ENCODE measurements around the gene SLC12A4.
"Not testable (repeated sequence)": the region's sequence is repeated elsewhere in the genome, so short reads cannot be mapped to it uniquely, and the experiment has no call there.

SLC12A4 gene

GRCh38 chr16:67968400-67969253 is at the start of gene SLC12A4:
TSS of gene SLC12A4 (minus strand) at chr16:67968637. CDS start at chr16:67968553, 84 bp downstream.
- DNase-seq: peak; percentile 77

DNA sequence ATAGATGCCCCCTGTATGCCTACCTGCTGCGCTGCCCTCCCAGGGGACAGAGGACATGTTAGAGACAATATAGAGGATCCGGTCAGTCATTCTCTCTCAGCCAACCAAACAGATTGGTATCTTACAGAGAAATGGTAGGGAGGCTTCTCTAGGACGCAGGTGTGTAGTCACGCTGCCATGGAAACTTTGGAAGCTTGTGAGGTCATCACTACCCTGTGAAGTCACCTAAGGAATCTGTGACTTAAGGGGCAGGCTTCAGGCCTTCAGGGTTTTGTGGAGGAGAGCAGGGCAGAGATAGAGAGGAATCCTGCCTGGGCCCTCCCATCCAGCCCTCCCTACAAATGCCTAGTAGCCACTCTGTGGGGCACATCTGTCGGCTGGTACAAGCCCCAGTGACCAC is 47.2 kb upstream of the SLC12A4 start, which contains the start of gene DPEP2NB:
TSS of gene DPEP2NB (minus strand) at position 231 of the 400 bp plus-strand sequence. CDS start at position 90, 141 bp downstream.
- DNase-seq: no peak

DNA sequence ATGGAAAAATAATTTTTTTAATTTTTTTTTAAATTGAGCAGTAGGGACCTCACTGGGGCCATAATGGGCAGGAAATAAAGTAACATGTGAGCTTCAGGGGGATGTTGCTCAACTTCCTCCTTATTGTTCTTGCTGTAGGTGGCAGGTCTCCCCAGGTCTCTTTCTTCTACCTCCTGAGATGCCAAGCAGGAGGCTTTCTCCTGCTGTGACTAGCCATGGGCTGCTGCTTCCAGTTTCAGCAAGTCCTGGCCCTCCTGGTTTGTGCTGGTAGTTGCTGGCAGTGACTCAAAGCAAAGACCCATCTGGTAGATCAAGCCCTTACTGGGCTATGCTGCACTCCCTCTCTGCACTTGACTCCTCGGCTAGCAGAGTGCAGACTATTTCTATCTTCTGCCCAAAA is 45.0 kb upstream of the SLC12A4 start:
- no peak for DNase-seq

- DNase-seq: not testable (repeated sequence)
Observed at GRCh38 chr16:68009872-68010271, 41.4 kb upstream of the SLC12A4 start.

DNA sequence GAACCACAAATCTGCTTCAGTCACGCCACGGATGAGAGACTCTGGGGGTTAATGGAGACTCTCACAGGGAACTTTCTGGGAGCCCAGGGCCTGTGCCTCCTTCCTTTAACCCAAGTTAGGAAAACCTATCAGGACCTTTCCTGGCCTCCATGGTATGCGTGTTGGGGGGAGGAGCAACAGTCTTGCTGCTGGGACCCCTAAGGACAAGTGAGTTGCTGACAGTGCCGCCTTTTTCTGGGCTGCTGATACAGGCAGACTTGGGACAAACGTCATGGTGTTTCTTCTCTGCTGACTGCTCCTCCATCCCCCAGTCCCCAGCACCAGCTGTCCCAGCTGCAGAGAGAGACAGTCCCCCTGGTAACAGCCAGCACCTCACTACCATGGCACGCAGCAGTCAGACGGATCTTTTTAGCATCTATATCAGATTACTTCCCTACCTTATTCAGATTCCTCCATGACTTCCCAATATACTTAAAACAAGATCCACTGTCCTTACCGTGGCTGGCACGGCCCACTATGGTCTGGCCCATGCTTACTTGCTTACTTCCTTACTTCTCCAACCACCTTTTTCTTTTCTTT is 40.8 kb upstream of the SLC12A4 start:
- no peak for DNase-seq

GRCh38 chr16:68005786-68006286 is 37.4 kb upstream of the SLC12A4 start:
- DNase-seq: no peak

GRCh38 chr16:68005211-68005610 is 36.8 kb upstream of the SLC12A4 start:
- DNase-seq: no peak

GRCh38 chr16:68003031-68003430 is 34.6 kb upstream of the SLC12A4 start:
- no peak for DNase-seq

DNA sequence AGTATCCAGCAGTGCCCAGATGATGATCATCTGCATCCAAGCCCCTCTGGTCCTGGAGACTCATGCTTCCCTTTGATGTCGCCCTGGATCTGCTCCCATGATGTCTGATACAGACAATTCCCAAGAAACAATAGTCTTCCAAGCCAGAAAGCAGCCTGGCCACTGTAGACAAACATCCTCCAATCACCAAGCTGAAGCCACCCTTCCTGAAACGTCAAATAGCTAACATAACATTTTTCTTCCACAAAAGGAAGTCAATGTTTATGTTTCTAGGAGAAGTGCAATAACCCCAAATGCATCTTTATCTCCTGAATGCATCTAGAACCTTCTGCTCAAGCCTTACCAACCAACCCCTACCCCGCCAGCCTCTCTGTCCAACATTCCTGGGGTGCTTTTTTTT is 32.0 kb upstream of the SLC12A4 start:
- no peak for DNase-seq

DNA sequence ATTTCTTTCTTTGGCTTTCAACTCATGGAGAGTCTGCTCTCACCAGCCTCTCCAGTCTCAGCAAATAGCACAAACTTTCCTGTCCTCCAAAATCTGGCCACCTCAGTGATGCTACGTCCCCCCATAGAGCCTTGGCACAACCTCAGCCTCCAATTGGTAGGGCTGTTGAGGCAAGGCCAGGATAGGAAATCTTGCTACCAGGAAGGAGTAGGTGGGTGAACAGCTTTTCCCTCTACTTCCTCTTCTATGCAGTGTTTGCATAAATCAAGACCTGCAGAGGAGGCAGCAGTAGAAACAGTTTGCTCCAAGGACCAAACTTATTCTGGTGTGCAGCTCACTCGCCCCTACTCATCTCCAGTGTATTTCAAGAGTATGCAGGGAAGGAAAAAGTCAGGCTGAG is 31.5 kb upstream of the SLC12A4 start:
- DNase-seq: no peak

DNA sequence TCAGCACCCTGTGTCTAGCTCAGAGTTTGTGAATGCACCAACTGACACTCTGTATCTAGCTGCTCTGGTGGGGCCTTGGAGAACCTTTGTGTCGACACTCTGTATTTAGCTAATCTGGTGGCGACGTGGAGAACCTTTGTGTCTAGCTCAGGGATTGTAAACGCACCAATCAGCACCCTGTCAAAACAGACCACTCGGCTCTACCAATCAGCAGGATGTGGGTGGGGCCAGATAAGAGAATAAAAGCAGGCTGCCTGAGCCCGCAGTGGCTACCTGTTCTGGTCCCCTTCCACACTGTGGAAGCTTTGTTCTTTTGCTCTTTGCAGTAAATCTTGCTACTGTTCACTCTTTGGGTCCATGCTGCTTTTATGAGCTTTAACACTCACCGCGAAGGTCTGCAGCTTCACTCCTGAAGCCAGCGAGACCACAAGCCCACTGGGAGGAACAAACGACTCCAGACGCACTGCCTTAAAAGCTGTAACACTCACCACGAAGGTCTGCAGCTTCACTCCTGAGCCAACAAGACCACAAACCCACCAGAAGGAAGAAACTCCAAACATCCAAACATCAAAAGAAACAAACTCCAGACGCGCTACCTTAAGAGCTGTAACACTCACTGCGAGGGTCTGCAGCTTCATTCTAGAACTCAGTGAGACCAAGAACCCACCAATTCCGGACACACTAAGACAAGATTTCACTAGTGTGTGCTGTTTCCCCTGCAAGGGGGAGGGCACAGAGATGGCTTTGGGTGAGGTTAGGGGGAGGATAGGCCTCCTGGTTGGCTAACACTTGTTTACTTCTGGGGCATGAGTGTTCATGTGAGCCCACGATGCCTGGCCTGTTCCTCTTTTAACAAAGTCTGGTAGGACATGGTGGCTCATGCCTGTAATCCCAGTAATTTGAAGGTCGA is 30.6 kb upstream of the SLC12A4 start, which contains the start of gene DPEP2:
TSS of gene DPEP2 (minus strand) at position 706 of the 910 bp plus-strand sequence. CDS start 6,272 bp downstream, outside the sequence.
- not testable (repeated sequence) for DNase-seq

- DNase-seq: not testable (repeated sequence)
Observed at GRCh38 chr16:67998231-67998778, 29.9 kb upstream of the SLC12A4 start.

DNA sequence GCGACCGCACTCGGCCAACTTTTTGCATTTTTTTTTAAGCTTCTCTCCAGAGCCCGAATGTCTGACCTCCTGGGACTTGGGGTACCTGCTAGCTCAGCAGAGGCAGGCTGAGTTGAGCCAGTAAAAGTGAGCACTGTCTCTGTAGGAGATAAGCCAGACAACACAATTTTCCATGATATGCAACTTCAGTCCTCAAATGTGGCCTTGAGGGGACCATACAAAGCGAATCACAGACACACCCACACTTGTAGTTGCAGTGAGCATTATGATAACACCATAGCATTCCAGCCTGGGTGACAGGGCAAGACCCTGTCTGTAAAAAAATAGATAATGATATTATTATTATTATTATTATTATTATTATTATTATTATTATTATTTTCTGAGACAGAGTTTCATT is 28.2 kb upstream of the SLC12A4 start:
- no peak for DNase-seq

DNA sequence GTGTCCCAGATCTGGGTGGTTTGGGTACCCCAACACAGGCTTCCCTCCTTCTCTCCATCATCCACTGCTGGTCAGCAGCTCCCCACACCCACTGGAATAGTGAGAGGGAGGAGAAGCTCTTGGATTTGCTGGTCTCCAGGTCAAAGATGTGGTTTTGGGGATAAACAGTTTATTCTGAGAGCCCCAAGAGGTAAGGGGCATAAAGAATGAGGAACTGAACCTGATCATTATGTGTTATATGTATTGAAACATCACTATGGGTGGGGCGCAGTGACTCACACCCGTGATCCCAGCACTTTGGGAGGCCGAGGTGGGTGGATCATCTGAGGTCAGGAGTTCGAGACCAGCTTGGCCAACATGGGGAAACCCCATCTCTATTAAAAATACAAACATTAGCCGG is 27.0 kb upstream of the SLC12A4 start:
- DNase-seq: no peak

DNA sequence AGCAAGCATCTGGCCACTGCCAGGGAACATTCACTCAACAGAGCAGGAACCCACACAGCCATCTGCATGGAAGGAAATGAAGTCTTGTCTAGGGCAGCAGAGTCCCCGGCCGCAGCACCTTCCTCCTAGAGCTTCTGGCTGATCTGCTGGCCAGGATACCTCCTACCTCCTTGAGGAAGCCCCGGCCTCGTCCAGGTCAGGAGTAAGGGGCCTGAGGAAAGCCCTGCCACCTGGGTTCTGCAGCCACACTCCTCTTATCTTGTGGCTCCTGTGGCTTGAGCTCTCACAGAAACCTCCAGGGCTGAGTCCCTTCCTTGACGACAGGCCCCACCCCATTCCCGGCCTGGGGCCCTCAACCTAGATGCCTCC is 25.6 kb upstream of the SLC12A4 start:
- DNase-seq: not testable (repeated sequence)

- peak; percentile 73 for DNase-seq
Observed at GRCh38 chr16:67993207-67994039, 25.0 kb upstream of the SLC12A4 start.

DNA sequence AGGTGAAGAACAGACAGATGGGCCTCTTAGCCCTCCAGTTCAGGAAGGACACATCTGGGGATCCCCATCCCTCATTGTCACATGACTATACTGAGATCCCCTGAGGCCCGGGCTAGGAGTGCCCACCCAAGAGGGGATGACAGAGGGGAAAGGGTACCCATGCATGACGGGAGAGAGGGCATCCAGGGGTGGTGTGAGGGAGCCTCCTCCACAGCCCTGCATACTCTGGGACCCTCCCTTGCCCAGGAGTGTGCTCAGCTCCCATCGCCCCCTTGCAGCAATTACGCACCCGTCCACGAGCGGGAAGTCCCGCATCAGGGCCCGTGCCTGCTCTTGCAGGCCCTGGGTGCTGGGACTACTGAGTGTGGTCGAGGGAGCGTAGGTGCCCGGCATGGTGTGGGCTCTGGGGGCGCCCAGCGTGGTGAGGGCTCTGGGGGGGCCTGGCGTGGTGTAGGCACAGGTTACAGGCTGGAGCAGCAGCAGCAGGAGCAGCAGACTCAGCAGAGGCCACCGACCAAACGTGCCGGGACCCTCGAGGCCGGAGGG is 24.3 kb upstream of the SLC12A4 start:
- DNase-seq: no peak

DNA sequence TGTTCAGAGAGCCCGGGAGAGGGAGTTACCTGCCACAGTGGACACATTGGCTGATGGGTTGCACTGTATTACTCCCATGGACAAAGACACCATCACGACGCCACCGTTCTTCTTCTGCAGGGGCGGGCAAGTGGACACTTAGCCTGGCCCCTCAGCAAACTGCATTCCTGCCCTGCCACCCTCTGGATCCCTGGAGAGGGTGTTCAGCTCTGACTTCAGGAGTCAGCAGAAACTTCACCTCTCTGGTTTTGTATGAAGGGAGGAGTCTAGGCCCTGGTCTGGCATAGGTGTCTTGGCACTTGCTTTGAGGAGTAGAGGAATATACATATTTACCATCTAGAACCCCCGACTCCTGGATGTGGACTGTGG is 21.6 kb upstream of the SLC12A4 start:
- DNase-seq: no peak

- DNase-seq: no peak
Observed at GRCh38 chr16:67989322-67990017, 21.0 kb upstream of the SLC12A4 start.

GRCh38 chr16:67988675-67989074 is 20.2 kb upstream of the SLC12A4 start:
- no peak for DNase-seq

Data from NCI-H1436 (cell line).